ENCODE measurements around the gene SPEM1. TPM values are rescaled to one million over a fixed set of nuclear protein-coding genes. Genes with fewer than 3 reads are reported as not detected.

SPEM1 gene
- total and polyA plus RNA-seq, 2 of the 13 experiments (the other 11 are each of a cell fraction or from before 2014, with no cell fraction given), result not detected

DNA sequence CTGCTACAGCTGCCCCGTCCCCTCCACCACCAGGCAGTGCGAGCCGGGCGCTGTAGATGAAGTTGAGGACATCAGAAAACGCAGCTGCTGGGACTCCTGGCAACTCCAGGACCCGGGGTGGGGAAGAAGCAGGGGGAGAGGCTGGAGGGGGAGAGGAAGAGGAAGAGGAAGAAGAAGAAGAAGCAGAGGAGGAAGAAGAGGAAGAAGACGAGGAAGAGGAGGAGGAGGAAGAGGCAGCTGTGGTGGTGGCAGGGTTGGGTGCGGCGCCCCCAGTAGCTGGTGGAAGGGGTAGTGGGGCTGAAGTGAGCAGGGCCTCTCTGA is 46.2 kb downstream of the SPEM1 start (continued):
- TF ChIP-seq, protein P1, sequence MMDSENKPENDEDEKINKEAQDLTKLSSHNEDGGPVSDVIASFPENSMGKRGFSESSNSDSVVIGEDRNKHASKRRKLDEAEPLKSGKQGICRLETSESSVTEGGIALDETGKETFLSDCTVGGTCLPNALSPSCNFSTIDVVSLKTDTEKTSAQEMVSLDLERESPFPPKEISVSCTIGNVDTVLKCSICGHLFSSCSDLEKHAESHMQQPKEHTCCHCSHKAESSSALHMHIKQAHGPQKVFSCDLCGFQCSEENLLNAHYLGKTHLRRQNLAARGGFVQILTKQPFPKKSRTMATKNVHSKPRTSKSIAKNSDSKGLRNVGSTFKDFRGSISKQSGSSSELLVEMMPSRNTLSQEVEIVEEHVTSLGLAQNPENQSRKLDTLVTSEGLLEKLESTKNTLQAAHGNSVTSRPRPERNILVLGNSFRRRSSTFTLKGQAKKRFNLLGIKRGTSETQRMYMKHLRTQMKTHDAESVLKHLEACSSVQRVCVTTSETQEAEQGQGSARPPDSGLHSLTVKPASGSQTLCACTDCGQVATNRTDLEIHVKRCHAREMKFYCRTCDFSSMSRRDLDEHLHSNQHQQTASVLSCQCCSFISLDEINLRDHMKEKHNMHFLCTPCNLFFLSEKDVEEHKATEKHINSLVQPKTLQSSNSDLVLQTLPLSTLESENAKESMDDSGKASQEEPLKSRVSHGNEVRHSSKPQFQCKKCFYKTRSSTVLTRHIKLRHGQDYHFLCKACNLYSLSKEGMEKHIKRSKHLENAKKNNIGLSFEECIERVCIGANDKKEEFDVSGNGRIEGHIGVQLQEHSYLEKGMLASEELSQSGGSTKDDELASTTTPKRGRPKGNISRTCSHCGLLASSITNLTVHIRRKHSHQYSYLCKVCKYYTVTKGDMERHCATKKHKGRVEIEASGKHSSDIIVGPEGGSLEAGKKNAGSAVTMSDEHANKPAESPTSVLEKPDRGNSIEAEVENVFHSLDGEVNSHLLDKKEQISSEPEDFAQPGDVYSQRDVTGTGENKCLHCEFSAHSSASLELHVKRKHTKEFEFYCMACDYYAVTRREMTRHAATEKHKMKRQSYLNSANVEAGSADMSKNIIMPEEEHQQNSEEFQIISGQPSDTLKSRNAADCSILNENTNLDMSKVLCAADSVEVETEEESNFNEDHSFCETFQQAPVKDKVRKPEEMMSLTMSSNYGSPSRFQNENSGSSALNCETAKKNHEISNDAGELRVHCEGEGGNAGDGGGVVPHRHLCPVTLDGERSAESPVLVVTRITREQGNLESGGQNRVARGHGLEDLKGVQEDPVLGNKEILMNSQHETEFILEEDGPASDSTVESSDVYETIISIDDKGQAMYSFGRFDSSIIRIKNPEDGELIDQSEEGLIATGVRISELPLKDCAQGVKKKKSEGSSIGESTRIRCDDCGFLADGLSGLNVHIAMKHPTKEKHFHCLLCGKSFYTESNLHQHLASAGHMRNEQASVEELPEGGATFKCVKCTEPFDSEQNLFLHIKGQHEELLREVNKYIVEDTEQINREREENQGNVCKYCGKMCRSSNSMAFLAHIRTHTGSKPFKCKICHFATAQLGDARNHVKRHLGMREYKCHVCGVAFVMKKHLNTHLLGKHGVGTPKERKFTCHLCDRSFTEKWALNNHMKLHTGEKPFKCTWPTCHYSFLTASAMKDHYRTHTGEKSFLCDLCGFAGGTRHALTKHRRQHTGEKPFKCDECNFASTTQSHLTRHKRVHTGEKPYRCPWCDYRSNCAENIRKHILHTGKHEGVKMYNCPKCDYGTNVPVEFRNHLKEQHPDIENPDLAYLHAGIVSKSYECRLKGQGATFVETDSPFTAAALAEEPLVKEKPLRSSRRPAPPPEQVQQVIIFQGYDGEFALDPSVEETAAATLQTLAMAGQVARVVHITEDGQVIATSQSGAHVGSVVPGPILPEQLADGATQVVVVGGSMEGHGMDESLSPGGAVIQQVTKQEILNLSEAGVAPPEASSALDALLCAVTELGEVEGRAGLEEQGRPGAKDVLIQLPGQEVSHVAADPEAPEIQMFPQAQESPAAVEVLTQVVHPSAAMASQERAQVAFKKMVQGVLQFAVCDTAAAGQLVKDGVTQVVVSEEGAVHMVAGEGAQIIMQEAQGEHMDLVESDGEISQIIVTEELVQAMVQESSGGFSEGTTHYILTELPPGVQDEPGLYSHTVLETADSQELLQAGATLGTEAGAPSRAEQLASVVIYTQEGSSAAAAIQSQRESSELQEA (CRISPR knock-in tag; IDR thresholded peaks at IDR 0.05; ENCODE audit: not compliant biosample characterization), result no peak
- TF ChIP-seq POLR2AphosphoS5 (IDR thresholded peaks at IDR 0.05; ENCODE audit: low read depth, low read length) (no peak), ZMYM4 (CRISPR knock-in tag; IDR thresholded peaks at IDR 0.05) (no peak), SALL1 (CRISPR knock-in tag; IDR thresholded peaks at IDR 0.05) (no peak), TEAD3 (CRISPR knock-in tag; optimal IDR thresholded peaks at IDR 0.05; ENCODE audit: borderline replicate concordance) (no peak), IRX3 (CRISPR knock-in tag; IDR thresholded peaks at IDR 0.05; ENCODE audit: borderline replicate concordance, low read depth) (no peak), GATAD2A (CRISPR knock-in tag; IDR thresholded peaks at IDR 0.05) (no peak)
